Femur (tissue), 1 donor: ENCODE measurements around the gene KCNT2.

Experiments
- DNase-seq: peaks from one replicate; pipeline ENCODE4 v3.0.0-alpha.2; 2017

KCNT2 gene

DNA sequence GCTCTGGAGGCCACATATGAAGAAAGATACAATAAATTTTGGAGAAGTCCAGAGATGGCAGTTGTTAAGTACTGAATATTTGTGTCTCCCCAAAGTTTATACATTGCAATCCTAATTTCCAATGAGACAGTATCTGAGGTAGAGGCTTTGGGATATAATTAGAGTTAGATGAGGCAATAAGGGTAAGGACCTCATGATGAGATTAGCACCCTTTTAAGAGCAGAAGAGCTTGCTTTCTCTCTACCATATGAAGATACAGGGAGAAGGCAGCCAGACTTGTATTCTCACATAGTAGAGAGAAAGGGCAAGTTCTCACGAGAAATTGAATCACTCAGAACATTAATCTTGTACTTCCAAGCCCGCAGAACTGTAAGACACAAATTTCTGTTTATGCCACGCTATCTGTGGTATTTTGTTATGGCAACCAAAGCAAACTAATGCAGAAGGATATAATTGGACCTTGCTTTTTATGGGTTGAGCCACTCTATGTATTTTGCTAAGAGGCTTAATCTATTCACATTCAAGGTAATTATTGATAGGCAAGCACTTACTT is 430.1 kb downstream of the KCNT2 start:
- no peak for DNase-seq
